HCT116 (cell line): Measurements from ENCODE around the gene STK35. TPM values are rescaled to one million over a fixed set of nuclear protein-coding genes. Genes with fewer than 3 reads are reported as not detected.

Experiments used
- ATAC-seq: fragments of 200-7000 bp; cut with Tn5 transposase; 2 replicates; pipeline ENCODE4 v1.9.1; 2020; ENCODE audit warnings: mild to moderate bottlenecking, moderate library complexity
- BruUV-seq: library from RNA; stranded (reverse); fragments of 400-500 nt; replicated peaks from 2 replicates; lab custom pipeline; 2021; lab: Mats Ljungman, UMichigan
- CTCF ChIA-PET: fragments of 300-600 bp; sonication (Branson Sonifier 250); formaldehyde crosslinking; loops from one replicate; lab custom pipeline; 2021; ENCODE audit warnings: antibody characterized with exemption; lab: Charles Lee
- POLR2A ChIA-PET: fragments of 300-600, 350-600 bp; sonication (Branson Sonifier 250); formaldehyde crosslinking; loops from one replicate; lab custom pipeline; 2021; ENCODE audit warnings: antibody characterized with exemption; lab: Charles Lee
- RAD21 ChIA-PET, 2 experiments: fragments of 300-600 bp; sonication (Branson Sonifier 250); formaldehyde crosslinking; loops; one replicate each; lab custom pipeline; 2023; ENCODE audit warnings: low total read pairs in 2 of 2; ENCODE audit not compliant: uncharacterized antibody in 2 of 2, unreplicated experiment in 2 of 2, low non-redundant PET in 1 of 2; lab: Charles Lee
- DNase-seq: peaks from one replicate; pipeline ENCODE4 v3.0.0-alpha.2; 2010; ENCODE audit warnings: low read depth, low spot score
- H2AFZ ChIP-seq: fragments of 200-600 bp; shearing (Covaris generic), sonication (generic); 2 replicates; pipeline ENCODE4 v1.6.1; 2017; ENCODE audit warnings: low read depth, mixed run types, mixed read lengths, antibody characterized with exemption, low read length; ENCODE audit not compliant: poor library complexity, severe bottlenecking
- H3K27ac ChIP-seq: 2 replicates; pipeline ENCODE4 v1.5.1; 2012; ENCODE audit warnings: low read depth, low read length
- H3K27me3 ChIP-seq: fragments of 200-600 bp; sonication (generic); 2 replicates; pipeline ENCODE4 v1.6.1; 2016; ENCODE audit warnings: mixed run types, low read length, mixed read lengths; ENCODE audit not compliant: insufficient read depth
- H3K36me3 ChIP-seq, 2 experiments: fragments of 200-500 bp in 1 of 2; fragments of 200-600 bp in 1 of 2; sonication (Bioruptor generic) in 1 of 2; sonication (generic) in 1 of 2; 2 replicates each; pipeline versions ENCODE4 v1.5.1 to v1.6.1; 2014 to 2016; ENCODE audit warnings: low read length in 2 of 2, inconsistent platforms in 1 of 2, mixed read lengths in 1 of 2, mixed run types in 1 of 2; ENCODE audit not compliant: insufficient read depth in 2 of 2, control insufficient read depth in 1 of 2
- H3K4me1 ChIP-seq, 2 experiments: fragments of 200-600 bp in 1 of 2; sonication (generic) in 1 of 2; 2 replicates each; pipeline versions ENCODE4 v1.5.1 to v1.6.1; 2012 to 2017; ENCODE audit warnings: low read length in 2 of 2, inconsistent platforms in 1 of 2, mild to moderate bottlenecking in 1 of 2, mixed read lengths in 1 of 2, mixed run types in 1 of 2, moderate library complexity in 1 of 2; ENCODE audit not compliant: insufficient read depth in 2 of 2, control insufficient read depth in 1 of 2
- H3K4me2 ChIP-seq: fragments of 200-600 bp; sonication (generic); 2 replicates; pipeline ENCODE4 v1.6.1; 2017; ENCODE audit warnings: mixed run types, low read length, mixed read lengths
- H3K4me3 ChIP-seq, 2 experiments: fragments of 200-600 bp in 1 of 2; sonication (generic) in 1 of 2; replicated peaks in 1 of 2; 2 replicates each; pipeline ENCODE4 v1.5.1; 2011 to 2016; ENCODE audit warnings: low read length in 2 of 2, control low read depth in 1 of 2, low read depth in 1 of 2, mild to moderate bottlenecking in 1 of 2, mixed read lengths in 1 of 2, mixed run types in 1 of 2
- H3K79me2 ChIP-seq: fragments of 200-600 bp; sonication (generic); 2 replicates; pipeline ENCODE4 v1.6.1; 2017; ENCODE audit warnings: mild to moderate bottlenecking, mixed run types, low read length, moderate library complexity, mixed read lengths; ENCODE audit not compliant: insufficient read depth
- H3K9ac ChIP-seq: fragments of 200-600 bp; sonication (generic); 2 replicates; pipeline ENCODE4 v1.6.1; 2016; ENCODE audit warnings: low read length, mixed read lengths
- H3K9me2 ChIP-seq: fragments of 200-600 bp; sonication (generic), shearing (Covaris generic); 2 replicates; pipeline ENCODE4 v1.6.1; 2017; ENCODE audit warnings: mixed run types, mild to moderate bottlenecking, moderate library complexity; ENCODE audit not compliant: insufficient read depth
- H3K9me3 ChIP-seq, 2 experiments: fragments of 200-500 bp in 1 of 2; fragments of 200-600 bp in 1 of 2; sonication (Bioruptor generic) in 1 of 2; sonication (generic) in 1 of 2; 2 replicates each; pipeline ENCODE4 v1.6.1; 2014 to 2017; ENCODE audit warnings: low read length in 2 of 2, mixed read lengths in 2 of 2, inconsistent platforms in 1 of 2, low read depth in 1 of 2, mild to moderate bottlenecking in 1 of 2, mixed run types in 1 of 2, moderate library complexity in 1 of 2; ENCODE audit not compliant: control insufficient read depth in 1 of 2, insufficient read depth in 1 of 2
- H4K20me1 ChIP-seq: fragments of 200-600 bp; sonication (generic), shearing (Covaris generic); 2 replicates; pipeline ENCODE4 v1.6.1; 2017; ENCODE audit warnings: mixed run types, mild to moderate bottlenecking, moderate library complexity; ENCODE audit not compliant: insufficient read depth
- CBX3 ChIP-seq: IDR thresholded peaks from 2 replicates; pipeline ENCODE4 v1.6.1; 2012; ENCODE audit warnings: low read depth
- CEBPB ChIP-seq: IDR thresholded peaks from 2 replicates; pipeline ENCODE4 v1.6.1; 2012; ENCODE audit warnings: low read depth
- CTCF ChIP-seq, 3 experiments: fragments of 200-600 bp in 1 of 3; sonication (generic) in 1 of 3; IDR thresholded peaks in 2 of 3; conservative IDR thresholded peaks in 1 of 3; 2 replicates each; pipeline ENCODE4 v1.5.1; 2012 to 2017; ENCODE audit warnings: low read depth in 2 of 3, low read length in 2 of 3, antibody characterized with exemption in 1 of 3, borderline replicate concordance in 1 of 3, control low read depth in 1 of 3, mild to moderate bottlenecking in 1 of 3, mixed read lengths in 1 of 3, mixed run types in 1 of 3, moderate library complexity in 1 of 3; ENCODE audit not compliant: insufficient read depth in 1 of 3
- ELF1 ChIP-seq: IDR thresholded peaks from 2 replicates; pipeline ENCODE4 v1.6.1; 2012; ENCODE audit warnings: low read depth, borderline replicate concordance
- EZH2 ChIP-seq: fragments of 200-600 bp; sonication (generic); IDR thresholded peaks from 2 replicates; pipeline ENCODE4 v1.6.1; 2017; ENCODE audit warnings: antibody characterized with exemption, mixed run types
- POLR2AphosphoS5 ChIP-seq: IDR thresholded peaks from 2 replicates; pipeline ENCODE4 v1.6.1; 2011; ENCODE audit warnings: mild to moderate bottlenecking, low read depth, low read length, moderate library complexity
- RAD21 ChIP-seq: IDR thresholded peaks from 2 replicates; pipeline ENCODE4 v1.6.1; 2012; ENCODE audit warnings: low read depth, mild to moderate bottlenecking
- SIN3A ChIP-seq: IDR thresholded peaks from 2 replicates; pipeline ENCODE4 v1.6.1; 2012; ENCODE audit warnings: low read depth
- SP1 ChIP-seq: IDR thresholded peaks from 2 replicates; pipeline ENCODE4 v1.6.1; 2012; ENCODE audit warnings: low read depth
- SRF ChIP-seq: IDR thresholded peaks from 2 replicates; pipeline ENCODE4 v1.6.1; 2012; ENCODE audit warnings: low read depth
- ZFX ChIP-seq: fragments of 450-650 bp; IDR thresholded peaks from 2 replicates; pipeline ENCODE4 v1.6.1; 2017
- ZNF274 ChIP-seq: fragments of 200-500 bp; sonication (Bioruptor generic); IDR thresholded peaks from 2 replicates; pipeline ENCODE4 v1.6.1; 2014; ENCODE audit warnings: mild to moderate bottlenecking, low read depth, low read length, inconsistent platforms
- intact Hi-C: fragments of 100-400 bp; cut with micrococcal nuclease; formaldehyde crosslinking; loops from 2 replicates; pipeline ENCODE4 v1.10.0; 2022
- total RNA-seq: library from RNA; stranded (reverse); gene quantifications from one replicate; pipeline ENCODE4 v1.2.1, GENCODE V29; 2021; ENCODE audit not compliant: unreplicated experiment
- TF ChIP-seq, protein P1 (sequence below): IDR thresholded peaks from 2 replicates; pipeline ENCODE4 v1.6.1; 2012
- TF ChIP-seq, protein P2 (sequence below): IDR thresholded peaks from 2 replicates; pipeline ENCODE4 v1.6.1; 2011; ENCODE audit warnings: mild to moderate bottlenecking, low read length, moderate library complexity; ENCODE audit not compliant: insufficient replicate concordance; ENCODE audit errors: extremely low read depth

The STK35 gene
- total RNA-seq, 1 experiment from 2014 or later, result 32.8 TPM

DNA sequence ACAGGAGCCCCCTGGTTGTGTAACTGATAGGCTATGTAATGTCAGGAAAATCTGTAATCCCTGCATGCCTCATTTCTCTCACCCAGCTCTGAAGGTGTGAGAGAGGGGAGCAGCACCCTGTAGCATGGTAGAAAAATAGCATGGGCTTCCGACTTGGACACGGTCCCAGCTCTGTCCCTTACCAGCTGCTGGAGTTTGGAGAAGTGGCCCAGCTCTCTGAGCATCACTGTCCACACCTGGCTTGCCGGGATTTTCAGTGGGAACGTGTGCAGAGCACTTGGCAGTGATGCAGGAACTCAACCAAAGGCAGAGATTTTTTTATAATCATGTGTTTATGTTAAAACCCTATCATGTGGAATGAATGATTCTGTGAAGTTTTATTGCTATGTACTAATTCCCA is 34.6 kb downstream of the STK35 start:
- DNase-seq (no peak), ATAC-seq (no peak)
- H3K9me2 ChIP-seq, result no peaks in the 10 kb centered on the region
- ChIA-PET POLR2A (no interaction called here), RAD21 (no interaction called here), CTCF (no interaction called here)
- H3K9me3 ChIP-seq, result no peaks in the 10 kb centered on the region
- no TSS peak for BruUV-seq
- H3K36me3 ChIP-seq, result no peaks in the 10 kb centered on the region
- no peak overlapping the region for H2AFZ ChIP-seq
- peaks cover 94% of the 10 kb centered on the region for H3K79me2 ChIP-seq
- intact Hi-C loops, result no loop called here
- H3K4me2 ChIP-seq, result no peak overlapping the region
- H4K20me1 ChIP-seq, result peaks cover 10% of the 10 kb centered on the region; the same call in 1 of the 2 replicates
- no peaks in the 10 kb centered on the region for H3K27me3 ChIP-seq
- peaks cover 19 to 25% of the 10 kb centered on the region in 2 experiments for H3K4me1 ChIP-seq
- no peak overlapping the region for H3K27ac ChIP-seq
- H3K4me3 ChIP-seq, result no peak overlapping the region
- TF ChIP-seq, protein P1, sequence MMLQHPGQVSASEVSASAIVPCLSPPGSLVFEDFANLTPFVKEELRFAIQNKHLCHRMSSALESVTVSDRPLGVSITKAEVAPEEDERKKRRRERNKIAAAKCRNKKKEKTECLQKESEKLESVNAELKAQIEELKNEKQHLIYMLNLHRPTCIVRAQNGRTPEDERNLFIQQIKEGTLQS, result no peak
- TF ChIP-seq CEBPB (no peak), POLR2AphosphoS5 (no peak), EZH2 (no peak), SIN3A (no peak), SP1 (no peak), CTCF (IDR thresholded peaks at IDR 0.05 in 2 of 3, conservative IDR thresholded peaks at IDR 0.05 in 1 of 3; ENCODE audit: borderline replicate concordance in 1 of 3, insufficient read depth in 1 of 3, low read depth in 2 of 3, low read length in 2 of 3) (no peak), ZNF274 (no peak), SRF (no peak), CBX3 (no peak), RAD21 (no peak), ELF1 (no peak), ZFX (no peak)
- TF ChIP-seq, protein P2, sequence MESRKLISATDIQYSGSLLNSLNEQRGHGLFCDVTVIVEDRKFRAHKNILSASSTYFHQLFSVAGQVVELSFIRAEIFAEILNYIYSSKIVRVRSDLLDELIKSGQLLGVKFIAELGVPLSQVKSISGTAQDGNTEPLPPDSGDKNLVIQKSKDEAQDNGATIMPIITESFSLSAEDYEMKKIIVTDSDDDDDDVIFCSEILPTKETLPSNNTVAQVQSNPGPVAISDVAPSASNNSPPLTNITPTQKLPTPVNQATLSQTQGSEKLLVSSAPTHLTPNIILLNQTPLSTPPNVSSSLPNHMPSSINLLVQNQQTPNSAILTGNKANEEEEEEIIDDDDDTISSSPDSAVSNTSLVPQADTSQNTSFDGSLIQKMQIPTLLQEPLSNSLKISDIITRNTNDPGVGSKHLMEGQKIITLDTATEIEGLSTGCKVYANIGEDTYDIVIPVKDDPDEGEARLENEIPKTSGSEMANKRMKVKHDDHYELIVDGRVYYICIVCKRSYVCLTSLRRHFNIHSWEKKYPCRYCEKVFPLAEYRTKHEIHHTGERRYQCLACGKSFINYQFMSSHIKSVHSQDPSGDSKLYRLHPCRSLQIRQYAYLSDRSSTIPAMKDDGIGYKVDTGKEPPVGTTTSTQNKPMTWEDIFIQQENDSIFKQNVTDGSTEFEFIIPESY, result no peak
- H3K9ac ChIP-seq, result no peak overlapping the region
